ENCODE measurements around the gene PDE4D.

- TF ChIP-seq CTCF (IDR thresholded peaks at IDR 0.05; ENCODE audit: extremely low read depth in 1 of 2, insufficient read depth in 1 of 2, low read depth in 1 of 2, low read length in 2 of 2) (no peak), POLR2AphosphoS5 (IDR thresholded peaks at IDR 0.05; ENCODE audit: insufficient read depth, low read depth, low read length) (no peak), MAX (IDR thresholded peaks at IDR 0.05; ENCODE audit: insufficient read depth, insufficient read length) (no peak), GATA2 (IDR thresholded peaks at IDR 0.05; ENCODE audit: insufficient read depth, insufficient read length, low read depth, low read length) (no peak), EZH2 (IDR thresholded peaks at IDR 0.05; ENCODE audit: borderline replicate concordance, low read depth, low read length, severe bottlenecking) (no peak), JUN (IDR thresholded peaks at IDR 0.05; ENCODE audit: borderline replicate concordance, insufficient read depth, insufficient read length, low read depth) (no peak), POLR2A (IDR thresholded peaks at IDR 0.05; ENCODE audit: low read depth, low read length) (no peak), FOS (IDR thresholded peaks at IDR 0.05; ENCODE audit: borderline replicate concordance, insufficient read depth, low read length) (no peak), MYC (IDR thresholded peaks at IDR 0.05; ENCODE audit: low read depth, low read length) (no peak)
These were observed 744.3 kb downstream of the PDE4D start for GRCh38 chr5:59149271-59149670.

All from endothelial cell of umbilical vein (primary cell).